A673 (cell line): ENCODE results near the gene CACNA1A. TPM values are rescaled to one million over a fixed set of nuclear protein-coding genes. Genes with fewer than 3 reads are reported as not detected.
A peak's percentile ranks its signal among the peaks of the same experiment; 100 is the strongest.

Experiments used
- BruUV-seq: library from RNA; stranded (reverse); fragments of 400-500 nt; replicated peaks from 2 replicates; lab custom pipeline; 2021; lab: Mats Ljungman, UMichigan
- CTCF ChIA-PET: fragments of 300-600 bp; sonication (Branson Sonifier 250); formaldehyde crosslinking; loops from one replicate; lab custom pipeline; 2022; ENCODE audit warnings: antibody characterized with exemption; lab: Charles Lee
- POLR2A ChIA-PET: fragments of 300-600 bp; sonication (Branson Sonifier 250); formaldehyde crosslinking; loops from one replicate; lab custom pipeline; 2022; ENCODE audit warnings: antibody characterized with exemption; ENCODE audit not compliant: low non-redundant PET; lab: Charles Lee
- DNase-seq: peaks from one replicate; pipeline ENCODE4 v3.0.0-alpha.2; 2015; ENCODE audit warnings: low spot score
- H3K27ac ChIP-seq: fragments of 200-600 bp; sonication (generic); 2 replicates; pipeline ENCODE4 v1.5.1; 2016; ENCODE audit warnings: mixed run types, low read depth, mild to moderate bottlenecking, mixed read lengths, antibody characterized with exemption, low read length; ENCODE audit not compliant: poor library complexity, severe bottlenecking
- H3K27me3 ChIP-seq: fragments of 200-600 bp; sonication (generic); replicated peaks from 2 replicates; pipeline ENCODE4 v1.6.1; 2017; ENCODE audit warnings: mixed run types, low read depth, mild to moderate bottlenecking, mixed read lengths, antibody characterized with exemption, low read length; ENCODE audit not compliant: insufficient read depth, poor library complexity
- H3K36me3 ChIP-seq: fragments of 200-600 bp; sonication (generic); 2 replicates; pipeline ENCODE4 v1.6.1; 2016; ENCODE audit warnings: mixed run types, mild to moderate bottlenecking, mixed read lengths, antibody characterized with exemption, low read length; ENCODE audit not compliant: insufficient read depth, poor library complexity, severe bottlenecking
- H3K4me1 ChIP-seq: fragments of 200-600 bp; sonication (generic); 2 replicates; pipeline ENCODE4 v1.6.1; 2017; ENCODE audit warnings: mixed run types, mild to moderate bottlenecking, mixed read lengths, antibody characterized with exemption, low read length; ENCODE audit not compliant: insufficient read depth, poor library complexity, severe bottlenecking
- H3K4me3 ChIP-seq: fragments of 200-600 bp; sonication (generic); 2 replicates; pipeline ENCODE4 v1.5.1; 2016; ENCODE audit warnings: low read depth, mixed run types, mild to moderate bottlenecking, mixed read lengths, low read length; ENCODE audit not compliant: poor library complexity, severe bottlenecking
- H3K9me3 ChIP-seq: fragments of 200-600 bp; sonication (generic); 2 replicates; pipeline ENCODE4 v1.6.1; 2016; ENCODE audit warnings: mixed run types, low read depth, mild to moderate bottlenecking, mixed read lengths, antibody characterized with exemption, low read length; ENCODE audit not compliant: poor library complexity, severe bottlenecking
- CTCF ChIP-seq: fragments of 300-800, 200-600 bp; sonication (generic); conservative IDR thresholded peaks from 2 replicates; pipeline ENCODE4 v1.5.1; 2017; ENCODE audit warnings: low read depth, mild to moderate bottlenecking, antibody characterized with exemption, low read length, moderate library complexity, mixed read lengths
- EZH2 ChIP-seq: fragments of 200-600 bp; sonication (generic); IDR thresholded peaks from 2 replicates; pipeline ENCODE4 v1.6.1; 2017; ENCODE audit warnings: borderline replicate concordance, low read depth, mild to moderate bottlenecking, mixed read lengths, antibody characterized with exemption, low read length; ENCODE audit not compliant: poor library complexity, severe bottlenecking
- intact Hi-C: fragments of 100-400 bp; cut with micrococcal nuclease; formaldehyde crosslinking; loops from one replicate; pipeline ENCODE4 v1.10.0; 2022; ENCODE audit not compliant: unreplicated experiment
- total RNA-seq: library from RNA; stranded (reverse); gene quantifications from 2 replicates; pipeline ENCODE4 v1.2.3, GENCODE V29; 2021

CACNA1A gene
- total RNA-seq, 1 experiment from 2014 or later, result 3.2 TPM

- CTCF ChIA-PET, result interaction anchor here (0.7 to 0.8 kb wide), 2 partner anchors 120 kb away, joined by 3 read pairs; no protein-coding TSS in a partner anchor
- DNase-seq, result no peak
- TF ChIP-seq CTCF, result no peak
- no peak for TF ChIP-seq EZH2
- Histone ChIP-seq H3K4me3 (no peak overlapping the region), H3K27ac (no peak overlapping the region), H3K9me3 (no peaks in the 10 kb centered on the region), H3K4me1 (no peaks in the 10 kb centered on the region), H3K27me3 (peaks cover under 1% of the 10 kb centered on the region), H3K36me3 (no peaks in the 10 kb centered on the region)
- intact Hi-C loops, result no loop called here
- POLR2A ChIA-PET, result no interaction called here
- no TSS peak for BruUV-seq
Measured at GRCh38 chr19:13398182-13398581, 108.1 kb downstream of the CACNA1A start.

GRCh38 chr19:13396250-13397080 is 109.8 kb downstream of the CACNA1A start:
- ChIA-PET POLR2A (no interaction called here), CTCF (no interaction called here)
- Histone ChIP-seq H3K36me3 (no peaks in the 10 kb centered on the region), H3K4me3 (no peak overlapping the region), H3K9me3 (no peaks in the 10 kb centered on the region), H3K4me1 (no peaks in the 10 kb centered on the region), H3K27me3 (peaks cover 8% of the 10 kb centered on the region), H3K27ac (no peak overlapping the region)
- TF ChIP-seq EZH2, result no peak
- BruUV-seq, result no TSS peak
- peak; percentile 55 for DNase-seq
- intact Hi-C loops, result no loop called here

- BruUV-seq, result no TSS peak
- no peaks in the 10 kb centered on the region for H3K9me3 ChIP-seq
- CTCF ChIA-PET, result no interaction called here
- H3K4me1 ChIP-seq, result no peaks in the 10 kb centered on the region
- DNase-seq, result no peak
- H3K27ac ChIP-seq, result no peak overlapping the region
- TF ChIP-seq EZH2 (no peak), CTCF (no peak)
- POLR2A ChIA-PET, result no interaction called here
- H3K27me3 ChIP-seq, result no peaks in the 10 kb centered on the region
- no peaks in the 10 kb centered on the region for H3K36me3 ChIP-seq
- H3K4me3 ChIP-seq, result no peak overlapping the region
- intact Hi-C loops, result no loop called here
Measured at GRCh38 chr19:13382633-13382938, 123.7 kb downstream of the CACNA1A start.
